SK-N-SH (cell line): ENCODE results near the gene C1orf35. TPM values are rescaled to one million over a fixed set of nuclear protein-coding genes. Genes with fewer than 3 reads are reported as not detected.

Source experiments
- CTCF ChIA-PET: fragments of 300-600, 350-600 bp; formaldehyde crosslinking; extraction: SDS; loops from one replicate; lab custom pipeline; 2021; lab: Yijun Ruan, JAX
- POLR2A ChIA-PET: fragments of 350-600 bp; sonication (Branson Sonifier 250); formaldehyde crosslinking; extraction: SDS; loops from one replicate; lab custom pipeline; 2020; ENCODE audit warnings: antibody characterized with exemption, inconsistent platforms; lab: Yijun Ruan, JAX
- DNase-seq: peaks from one replicate; pipeline ENCODE4 v3.0.0; 2012
- H2AFZ ChIP-seq: fragments of 200-600 bp; sonication (generic); 2 replicates; pipeline ENCODE4 v1.8.1; 2016; ENCODE audit warnings: antibody characterized with exemption, mild to moderate bottlenecking, low read depth
- H3F3A ChIP-seq: fragments of 200-600 bp; sonication (generic); replicated peaks from 2 replicates; pipeline ENCODE3; 2016; ENCODE audit warnings: antibody characterized with exemption, mild to moderate bottlenecking; ENCODE audit not compliant: insufficient read depth
- H3K27ac ChIP-seq, 2 experiments: fragments of 200-500 bp in 1 of 2; fragments of 200-600 bp in 1 of 2; sonication (Bioruptor generic) in 1 of 2; sonication (generic), shearing (Covaris generic) in 1 of 2; 2 replicates each; pipeline versions ENCODE4 v1.5.1 to v1.6.1; 2014 to 2016; ENCODE audit warnings: low read depth in 2 of 2, inconsistent platforms in 1 of 2, low read length in 1 of 2, mild to moderate bottlenecking in 1 of 2, mixed read lengths in 1 of 2
- H3K27me3 ChIP-seq: fragments of 200-600 bp; sonication (generic), shearing (Covaris generic); 2 replicates; pipeline ENCODE4 v1.6.1; 2016; ENCODE audit warnings: mixed run types; ENCODE audit not compliant: insufficient read depth
- H3K36me3 ChIP-seq, 2 experiments: fragments of 200-500 bp in 1 of 2; fragments of 200-600 bp in 1 of 2; sonication (Bioruptor generic) in 1 of 2; sonication (generic) in 1 of 2; replicated peaks in 1 of 2; 2 replicates each; pipeline versions ENCODE3 to v1.5.1; 2014 to 2016; ENCODE audit warnings: low read length in 1 of 2, mild to moderate bottlenecking in 1 of 2; ENCODE audit not compliant: insufficient read depth in 2 of 2, control insufficient read depth in 1 of 2
- H3K4me1 ChIP-seq, 2 experiments: fragments of 200-500 bp in 1 of 2; fragments of 200-600 bp in 1 of 2; sonication (Bioruptor generic) in 1 of 2; sonication (generic), shearing (Covaris generic) in 1 of 2; 2 replicates each; pipeline versions ENCODE4 v1.5.1 to v1.6.1; 2014 to 2016; ENCODE audit warnings: low read depth in 1 of 2, low read length in 1 of 2, mixed run types in 1 of 2; ENCODE audit not compliant: insufficient read depth in 2 of 2, control insufficient read depth in 1 of 2
- H3K4me2 ChIP-seq: fragments of 200-600 bp; sonication (generic), shearing (Covaris generic); 2 replicates; pipeline ENCODE4 v1.6.1; 2017; ENCODE audit warnings: mixed run types
- H3K4me3 ChIP-seq, 2 experiments: fragments of 200-500 bp in 1 of 2; fragments of 200-600 bp in 1 of 2; sonication (Bioruptor generic) in 1 of 2; sonication (generic), shearing (Covaris generic) in 1 of 2; 2 replicates each; pipeline versions ENCODE4 v1.5.1 to v1.8.1; 2014 to 2016; ENCODE audit warnings: low read depth in 2 of 2, inconsistent platforms in 1 of 2, low read length in 1 of 2, mild to moderate bottlenecking in 1 of 2, mixed read lengths in 1 of 2, moderate library complexity in 1 of 2
- H3K79me2 ChIP-seq: fragments of 200-600 bp; sonication (generic); 2 replicates; pipeline ENCODE4 v1.8.1; 2017; ENCODE audit warnings: mild to moderate bottlenecking; ENCODE audit not compliant: insufficient read depth
- H3K9ac ChIP-seq: fragments of 200-600 bp; sonication (generic); 2 replicates; pipeline ENCODE4 v1.6.1; 2017; ENCODE audit warnings: mixed run types
- H3K9me2 ChIP-seq: fragments of 200-600 bp; sonication (generic); 2 replicates; pipeline ENCODE4 v1.6.1; 2017; ENCODE audit warnings: mixed run types
- H3K9me3 ChIP-seq: fragments of 200-600 bp; sonication (generic); 2 replicates; pipeline ENCODE4 v1.6.1; 2017; ENCODE audit warnings: mixed run types, mild to moderate bottlenecking, moderate library complexity
- H4K20me1 ChIP-seq: fragments of 200-600 bp; sonication (generic); 2 replicates; pipeline ENCODE4 v1.6.1; 2017; ENCODE audit warnings: mild to moderate bottlenecking, mixed run types; ENCODE audit not compliant: insufficient read depth
- CHD2 ChIP-seq: fragments of 150-350 bp; IDR thresholded peaks from 2 replicates; pipeline ENCODE4 v1.6.1; 2018; ENCODE audit warnings: low read length; ENCODE audit not compliant: partially characterized antibody
- FOSL2 ChIP-seq: IDR thresholded peaks from 2 replicates; pipeline ENCODE4 v1.4.0; 2012; ENCODE audit warnings: low read depth, mild to moderate bottlenecking, moderate library complexity, borderline replicate concordance
- GABPA ChIP-seq: IDR thresholded peaks from 2 replicates; pipeline ENCODE4 v1.4.0; 2012; ENCODE audit warnings: low read depth, mild to moderate bottlenecking
- MEF2A ChIP-seq: IDR thresholded peaks from 2 replicates; pipeline ENCODE4 v1.4.0; 2012; ENCODE audit warnings: low read depth, borderline replicate concordance
- NRF1 ChIP-seq: IDR thresholded peaks from 2 replicates; pipeline ENCODE4 v1.6.1; 2012; ENCODE audit warnings: low read depth, mild to moderate bottlenecking, low read length
- POLR2AphosphoS5 ChIP-seq: IDR thresholded peaks from 2 replicates; pipeline ENCODE4 v1.6.1; 2012; ENCODE audit warnings: low read depth, low read length
- RAD21 ChIP-seq: IDR thresholded peaks from 2 replicates; pipeline ENCODE4 v1.6.1; 2012; ENCODE audit warnings: mild to moderate bottlenecking, low read length
- RFX5 ChIP-seq: IDR thresholded peaks from 2 replicates; pipeline ENCODE4 v1.6.1; 2012; ENCODE audit warnings: mild to moderate bottlenecking, improper control_type of control experiment, low read length
- YY1 ChIP-seq: IDR thresholded peaks from 2 replicates; pipeline ENCODE4 v1.4.0; 2012; ENCODE audit warnings: low read depth, mild to moderate bottlenecking
- WGBS: methylation state at CpG from one replicate; pipeline ENCODE4 v1.1.6; 2017; ENCODE audit warnings: low lambda C conversion rate; 5-methylcytosine and 5-hydroxymethylcytosine counted together
- polyA plus RNA-seq, 3 experiments: library from polyadenylated mRNA; depleted of rRNA; stranded (reverse); fragments of >200 nt; gene quantifications; 2 replicates each; pipeline ENCODE4 v1.2.3, GENCODE V29; 2012
- TF ChIP-seq, protein P1 (sequence below): IDR thresholded peaks from 2 replicates; pipeline ENCODE4 v1.4.0; 2012; ENCODE audit warnings: low read depth, borderline replicate concordance
- TF ChIP-seq, protein P2 (sequence below): IDR thresholded peaks from 2 replicates; pipeline ENCODE4 v1.4.0; 2012; ENCODE audit warnings: low read depth, borderline replicate concordance
- TF ChIP-seq, protein P3 (sequence below): IDR thresholded peaks from 2 replicates; pipeline ENCODE4 v1.6.1; 2012; ENCODE audit warnings: mild to moderate bottlenecking, low read depth, low read length, moderate library complexity
- TF ChIP-seq, protein P4 (sequence below): IDR thresholded peaks from 2 replicates; pipeline ENCODE4 v1.4.0; 2012; ENCODE audit warnings: low read depth

Gene C1orf35
- polyA plus RNA-seq, 1 of the 3 experiments (the other 2 are of a cell fraction), result 42.9 TPM

DNA sequence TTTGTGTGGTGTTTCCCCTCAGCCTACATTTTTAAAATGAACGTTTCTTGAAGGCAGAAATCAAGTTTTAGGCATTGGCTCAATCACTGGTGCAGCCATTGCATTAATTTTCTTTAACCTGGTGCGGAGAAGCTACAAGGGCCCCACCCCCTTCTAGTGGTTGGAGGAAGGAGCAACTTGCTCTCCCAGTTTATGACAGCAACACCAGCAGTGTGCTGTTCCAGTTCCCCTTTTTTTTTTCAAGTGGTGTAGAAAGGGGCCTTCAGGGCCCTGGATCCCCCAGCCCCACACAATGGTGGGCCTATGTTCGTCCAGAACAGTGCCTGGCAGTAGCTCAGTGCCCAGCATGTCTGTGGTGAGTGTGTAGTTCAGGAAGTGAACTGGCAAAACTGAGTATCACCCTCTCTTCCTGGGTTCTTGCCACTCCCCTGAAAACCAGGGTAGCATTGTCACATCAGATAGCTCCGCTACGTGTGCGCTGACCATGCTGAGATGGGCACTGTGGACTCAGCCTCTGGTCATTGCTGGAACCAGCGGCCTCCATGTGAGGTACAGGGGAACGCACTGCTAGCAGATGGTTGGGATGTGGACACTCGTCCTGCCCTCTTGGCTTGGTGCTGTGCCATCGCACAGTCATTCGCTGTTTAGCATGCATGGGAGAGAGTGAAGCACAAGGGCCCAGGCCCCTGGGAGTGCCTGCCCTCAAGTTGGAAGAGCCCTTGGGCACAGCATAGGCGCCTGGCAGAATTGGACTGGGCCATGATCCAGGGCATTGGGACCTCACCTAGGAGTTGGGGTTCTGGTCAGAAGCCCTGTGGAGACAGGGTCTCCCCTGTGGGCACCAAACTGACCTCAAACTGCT, 13.4 kb downstream of the C1orf35 start:
- no peak overlapping the region for H3K9ac ChIP-seq
- WGBS, result 82% methylated on average over 7 of the region's 12 CpGs
- H3K4me2 ChIP-seq, result no peak overlapping the region
- DNase-seq, result no peak
- peaks cover 30 to 33% of the 10 kb centered on the region in 2 experiments for H3K36me3 ChIP-seq
- H3K9me2 ChIP-seq, result no peaks in the 10 kb centered on the region
- ChIA-PET POLR2A (no interaction called here), CTCF (no interaction called here)
- H4K20me1 ChIP-seq, result peaks cover 100% of the 10 kb centered on the region
- H2AFZ ChIP-seq, result no peak overlapping the region
- H3K4me1 ChIP-seq, result peaks cover 14 to 37% of the 10 kb centered on the region in 2 experiments
- H3K9me3 ChIP-seq, result no peaks in the 10 kb centered on the region
- no peaks in the 10 kb centered on the region for H3K27me3 ChIP-seq
- peaks cover 21% of the 10 kb centered on the region for H3F3A ChIP-seq
- H3K4me3 ChIP-seq, result no peak overlapping the region
- TF ChIP-seq, protein P1, sequence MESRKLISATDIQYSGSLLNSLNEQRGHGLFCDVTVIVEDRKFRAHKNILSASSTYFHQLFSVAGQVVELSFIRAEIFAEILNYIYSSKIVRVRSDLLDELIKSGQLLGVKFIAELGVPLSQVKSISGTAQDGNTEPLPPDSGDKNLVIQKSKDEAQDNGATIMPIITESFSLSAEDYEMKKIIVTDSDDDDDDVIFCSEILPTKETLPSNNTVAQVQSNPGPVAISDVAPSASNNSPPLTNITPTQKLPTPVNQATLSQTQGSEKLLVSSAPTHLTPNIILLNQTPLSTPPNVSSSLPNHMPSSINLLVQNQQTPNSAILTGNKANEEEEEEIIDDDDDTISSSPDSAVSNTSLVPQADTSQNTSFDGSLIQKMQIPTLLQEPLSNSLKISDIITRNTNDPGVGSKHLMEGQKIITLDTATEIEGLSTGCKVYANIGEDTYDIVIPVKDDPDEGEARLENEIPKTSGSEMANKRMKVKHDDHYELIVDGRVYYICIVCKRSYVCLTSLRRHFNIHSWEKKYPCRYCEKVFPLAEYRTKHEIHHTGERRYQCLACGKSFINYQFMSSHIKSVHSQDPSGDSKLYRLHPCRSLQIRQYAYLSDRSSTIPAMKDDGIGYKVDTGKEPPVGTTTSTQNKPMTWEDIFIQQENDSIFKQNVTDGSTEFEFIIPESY, result no peak
- TF ChIP-seq RAD21 (no peak), NRF1 (no peak), CHD2 (no peak), FOSL2 (no peak), POLR2AphosphoS5 (no peak), YY1 (no peak), MEF2A (no peak), GABPA (no peak), RFX5 (no peak)
- TF ChIP-seq, protein P2, sequence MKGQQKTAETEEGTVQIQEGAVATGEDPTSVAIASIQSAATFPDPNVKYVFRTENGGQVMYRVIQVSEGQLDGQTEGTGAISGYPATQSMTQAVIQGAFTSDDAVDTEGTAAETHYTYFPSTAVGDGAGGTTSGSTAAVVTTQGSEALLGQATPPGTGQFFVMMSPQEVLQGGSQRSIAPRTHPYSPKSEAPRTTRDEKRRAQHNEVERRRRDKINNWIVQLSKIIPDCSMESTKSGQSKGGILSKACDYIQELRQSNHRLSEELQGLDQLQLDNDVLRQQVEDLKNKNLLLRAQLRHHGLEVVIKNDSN, result no peak
- TF ChIP-seq, protein P3, sequence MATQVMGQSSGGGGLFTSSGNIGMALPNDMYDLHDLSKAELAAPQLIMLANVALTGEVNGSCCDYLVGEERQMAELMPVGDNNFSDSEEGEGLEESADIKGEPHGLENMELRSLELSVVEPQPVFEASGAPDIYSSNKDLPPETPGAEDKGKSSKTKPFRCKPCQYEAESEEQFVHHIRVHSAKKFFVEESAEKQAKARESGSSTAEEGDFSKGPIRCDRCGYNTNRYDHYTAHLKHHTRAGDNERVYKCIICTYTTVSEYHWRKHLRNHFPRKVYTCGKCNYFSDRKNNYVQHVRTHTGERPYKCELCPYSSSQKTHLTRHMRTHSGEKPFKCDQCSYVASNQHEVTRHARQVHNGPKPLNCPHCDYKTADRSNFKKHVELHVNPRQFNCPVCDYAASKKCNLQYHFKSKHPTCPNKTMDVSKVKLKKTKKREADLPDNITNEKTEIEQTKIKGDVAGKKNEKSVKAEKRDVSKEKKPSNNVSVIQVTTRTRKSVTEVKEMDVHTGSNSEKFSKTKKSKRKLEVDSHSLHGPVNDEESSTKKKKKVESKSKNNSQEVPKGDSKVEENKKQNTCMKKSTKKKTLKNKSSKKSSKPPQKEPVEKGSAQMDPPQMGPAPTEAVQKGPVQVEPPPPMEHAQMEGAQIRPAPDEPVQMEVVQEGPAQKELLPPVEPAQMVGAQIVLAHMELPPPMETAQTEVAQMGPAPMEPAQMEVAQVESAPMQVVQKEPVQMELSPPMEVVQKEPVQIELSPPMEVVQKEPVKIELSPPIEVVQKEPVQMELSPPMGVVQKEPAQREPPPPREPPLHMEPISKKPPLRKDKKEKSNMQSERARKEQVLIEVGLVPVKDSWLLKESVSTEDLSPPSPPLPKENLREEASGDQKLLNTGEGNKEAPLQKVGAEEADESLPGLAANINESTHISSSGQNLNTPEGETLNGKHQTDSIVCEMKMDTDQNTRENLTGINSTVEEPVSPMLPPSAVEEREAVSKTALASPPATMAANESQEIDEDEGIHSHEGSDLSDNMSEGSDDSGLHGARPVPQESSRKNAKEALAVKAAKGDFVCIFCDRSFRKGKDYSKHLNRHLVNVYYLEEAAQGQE, result no peak
- TF ChIP-seq, protein P4, sequence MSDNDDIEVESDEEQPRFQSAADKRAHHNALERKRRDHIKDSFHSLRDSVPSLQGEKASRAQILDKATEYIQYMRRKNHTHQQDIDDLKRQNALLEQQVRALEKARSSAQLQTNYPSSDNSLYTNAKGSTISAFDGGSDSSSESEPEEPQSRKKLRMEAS, result no peak
- H3K79me2 ChIP-seq, result peaks cover 100% of the 10 kb centered on the region
- no peak overlapping the region for H3K27ac ChIP-seq
